Measurements from ENCODE around the gene GARIN3.

GARIN3 gene

GRCh38 chr5:157184117-157184670, 18.1 kb upstream of the GARIN3 start:
- DNase-seq, result no peak

GRCh38 chr5:157182143-157182757, 16.2 kb upstream of the GARIN3 start:
- DNase-seq, result no peak

GRCh38 chr5:157180374-157181264, 14.6 kb upstream of the GARIN3 start, which contains the start of gene ITK:
ITK (plus strand) TSS chr5:157180840; CDS start chr5:157180978, 138 bp downstream.
- DNase-seq, result no peak

- no peak for DNase-seq
Measured at GRCh38 chr5:157178966-157179365, 12.9 kb upstream of the GARIN3 start.

- no peak for DNase-seq
Measured at GRCh38 chr5:157177953-157178352, 11.9 kb upstream of the GARIN3 start.

GRCh38 chr5:157175071-157175612, 9.1 kb upstream of the GARIN3 start:
- DNase-seq, result no peak

GRCh38 chr5:157172403-157172802, 6.3 kb upstream of the GARIN3 start:
- DNase-seq, result no peak

- no peak for DNase-seq
Measured at GRCh38 chr5:157168286-157168685, 2.2 kb upstream of the GARIN3 start.

- DNase-seq, result no peak
Measured at GRCh38 chr5:157167214-157167621, 1.2 kb upstream of the GARIN3 start.

GRCh38 chr5:157165668-157166067, 396 bp downstream of the GARIN3 start:
- DNase-seq, result no peak

- DNase-seq, result no peak
Measured at GRCh38 chr5:157165261-157165660, 803 bp downstream of the GARIN3 start.

GRCh38 chr5:157164521-157164920, 1.5 kb downstream of the GARIN3 start:
- no peak for DNase-seq

GRCh38 chr5:157162919-157163510, 3.0 kb downstream of the GARIN3 start:
- DNase-seq, result no peak

- no peak for DNase-seq
Measured at GRCh38 chr5:157161996-157162395, 4.1 kb downstream of the GARIN3 start.

- DNase-seq, result no peak
Measured at GRCh38 chr5:157160001-157160400, 6.1 kb downstream of the GARIN3 start.

GRCh38 chr5:157159209-157159751, 6.8 kb downstream of the GARIN3 start:
- no peak for DNase-seq

- DNase-seq, result no peak
Measured at GRCh38 chr5:157157293-157157891, 8.7 kb downstream of the GARIN3 start.

GRCh38 chr5:157155297-157155696, 10.8 kb downstream of the GARIN3 start:
- DNase-seq, result no peak

- no peak for DNase-seq
Measured at GRCh38 chr5:157150995-157151394, 15.1 kb downstream of the GARIN3 start.

GRCh38 chr5:157148734-157149615, 17.1 kb downstream of the GARIN3 start:
- peak; percentile 41 for DNase-seq
